Neural cell (in vitro differentiated cells): Measurements from ENCODE around the gene LTBP1.

Source experiments
- REST ChIP-seq: IDR thresholded peaks from 2 replicates; pipeline ENCODE4 v1.6.1; 2012; ENCODE audit warnings: borderline replicate concordance
- SMC3 ChIP-seq: fragments of 450-650 bp; conservative IDR thresholded peaks from 2 replicates; pipeline ENCODE4 v1.6.1; 2014; ENCODE audit warnings: antibody characterized with exemption, mild to moderate bottlenecking, moderate library complexity; ENCODE audit not compliant: poor library complexity
- TF ChIP-seq, protein P1 (sequence below): fragments of 450-650 bp; IDR thresholded peaks from 2 replicates; pipeline ENCODE4 v1.5.1; 2014; ENCODE audit warnings: antibody characterized with exemption, mild to moderate bottlenecking, moderate library complexity; ENCODE audit not compliant: poor library complexity, severe bottlenecking

GRCh38 chr2:33322612-33323011, 375.9 kb downstream of the LTBP1 start:
- no peak for TF ChIP-seq REST
- TF ChIP-seq, protein P1, sequence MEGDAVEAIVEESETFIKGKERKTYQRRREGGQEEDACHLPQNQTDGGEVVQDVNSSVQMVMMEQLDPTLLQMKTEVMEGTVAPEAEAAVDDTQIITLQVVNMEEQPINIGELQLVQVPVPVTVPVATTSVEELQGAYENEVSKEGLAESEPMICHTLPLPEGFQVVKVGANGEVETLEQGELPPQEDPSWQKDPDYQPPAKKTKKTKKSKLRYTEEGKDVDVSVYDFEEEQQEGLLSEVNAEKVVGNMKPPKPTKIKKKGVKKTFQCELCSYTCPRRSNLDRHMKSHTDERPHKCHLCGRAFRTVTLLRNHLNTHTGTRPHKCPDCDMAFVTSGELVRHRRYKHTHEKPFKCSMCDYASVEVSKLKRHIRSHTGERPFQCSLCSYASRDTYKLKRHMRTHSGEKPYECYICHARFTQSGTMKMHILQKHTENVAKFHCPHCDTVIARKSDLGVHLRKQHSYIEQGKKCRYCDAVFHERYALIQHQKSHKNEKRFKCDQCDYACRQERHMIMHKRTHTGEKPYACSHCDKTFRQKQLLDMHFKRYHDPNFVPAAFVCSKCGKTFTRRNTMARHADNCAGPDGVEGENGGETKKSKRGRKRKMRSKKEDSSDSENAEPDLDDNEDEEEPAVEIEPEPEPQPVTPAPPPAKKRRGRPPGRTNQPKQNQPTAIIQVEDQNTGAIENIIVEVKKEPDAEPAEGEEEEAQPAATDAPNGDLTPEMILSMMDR: no peak
- no peak for TF ChIP-seq SMC3
